Cerebellar cortex (tissue), 1 donor: ENCODE results near the gene PPP1R12C.
A peak's percentile ranks its signal among the peaks of the same experiment; 100 is the strongest.
"Not testable (repeated sequence)": the region's sequence is repeated elsewhere in the genome, so short reads cannot be mapped to it uniquely, and the experiment has no call there.

Experiments
- DNase-seq: peaks from one replicate; pipeline ENCODE4 v3.0.0-alpha.2; 2015; ENCODE audit warnings: low spot score

Gene PPP1R12C

DNA sequence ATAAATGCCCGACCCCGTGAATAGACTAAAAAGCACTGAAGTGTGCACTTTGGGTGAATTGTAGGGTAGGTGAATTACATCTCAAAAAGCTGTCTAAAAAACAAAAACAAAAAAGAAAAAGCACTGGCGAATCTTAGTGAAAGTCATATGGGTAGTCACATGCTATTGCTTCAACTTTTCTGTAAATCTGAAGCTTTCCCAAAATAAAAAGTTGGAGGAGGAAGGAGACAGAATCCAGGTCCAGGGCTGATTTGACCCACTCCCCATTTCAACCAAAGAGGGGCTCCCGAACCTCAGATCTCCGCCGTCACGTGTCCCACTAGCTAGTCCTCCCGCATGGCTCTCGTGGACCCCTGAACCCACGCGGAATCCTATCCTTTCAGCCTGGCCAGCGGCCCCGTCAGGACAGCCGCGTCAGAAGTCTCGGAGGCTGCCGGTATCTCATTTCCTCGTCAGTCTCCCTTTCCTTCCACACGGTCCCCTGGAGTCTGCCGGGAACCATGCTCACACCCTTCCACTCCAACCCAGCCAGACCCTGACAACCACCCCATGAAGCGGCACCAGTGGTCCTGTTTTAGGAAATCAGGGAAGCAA is 6.1 kb downstream of the PPP1R12C start:
- no peak for DNase-seq

DNA sequence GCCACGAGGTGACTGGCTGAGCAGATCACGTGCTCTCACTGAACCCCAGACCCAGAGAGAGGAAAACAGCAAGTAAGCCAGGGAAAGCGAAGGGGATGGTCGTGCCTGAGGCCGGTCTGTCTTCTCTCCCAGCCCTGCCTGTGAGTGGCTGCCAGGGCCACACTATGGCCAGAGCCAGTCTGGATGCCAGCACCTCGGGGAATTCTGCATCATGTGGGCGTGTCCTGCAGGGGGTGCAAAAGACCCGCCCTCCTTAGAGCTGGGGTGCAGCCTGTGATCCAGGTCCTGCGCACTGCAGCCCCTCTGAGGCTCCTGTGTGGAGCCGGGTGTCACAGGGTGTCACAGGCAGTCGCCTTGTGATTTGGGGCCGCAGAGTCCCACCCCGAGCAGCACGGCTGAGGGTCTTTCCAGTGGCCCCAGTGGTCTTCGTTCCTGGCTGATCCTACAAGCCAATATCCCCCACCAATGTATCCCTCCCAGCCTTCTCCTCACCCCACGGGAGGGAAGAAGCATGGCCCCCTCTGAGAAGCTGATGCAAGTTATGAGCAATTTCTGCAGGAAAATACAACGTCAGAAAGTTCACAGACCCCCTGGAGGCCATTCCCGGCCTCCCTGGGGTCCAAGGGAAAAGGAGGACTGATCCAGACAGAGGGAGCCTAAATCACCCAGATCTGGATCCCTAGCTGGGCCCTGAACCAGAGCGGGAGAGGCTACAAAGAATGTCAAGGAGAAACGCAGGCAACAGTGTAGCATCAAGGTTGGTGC is 7.7 kb downstream of the PPP1R12C start:
- DNase-seq = no peak

DNA sequence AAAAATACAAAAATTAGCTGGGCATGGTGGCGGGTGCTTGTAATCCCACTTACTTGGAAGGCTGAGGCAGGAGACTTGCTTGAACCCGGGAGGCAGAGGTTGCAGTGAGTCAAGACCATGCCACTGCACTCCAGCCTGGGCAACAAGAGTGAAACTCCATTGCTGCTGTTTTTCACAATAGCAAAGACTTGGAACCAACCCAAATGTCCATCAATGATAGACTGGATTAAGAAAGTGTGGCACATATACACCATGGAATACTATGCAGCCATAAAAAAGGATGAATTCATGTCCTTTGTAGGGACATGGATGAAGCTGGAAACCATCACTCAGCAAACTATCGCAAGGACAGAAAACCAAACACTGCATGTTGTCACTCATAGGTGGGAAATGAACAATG is 10.2 kb downstream of the PPP1R12C start:
- DNase-seq = not testable (repeated sequence)

DNA sequence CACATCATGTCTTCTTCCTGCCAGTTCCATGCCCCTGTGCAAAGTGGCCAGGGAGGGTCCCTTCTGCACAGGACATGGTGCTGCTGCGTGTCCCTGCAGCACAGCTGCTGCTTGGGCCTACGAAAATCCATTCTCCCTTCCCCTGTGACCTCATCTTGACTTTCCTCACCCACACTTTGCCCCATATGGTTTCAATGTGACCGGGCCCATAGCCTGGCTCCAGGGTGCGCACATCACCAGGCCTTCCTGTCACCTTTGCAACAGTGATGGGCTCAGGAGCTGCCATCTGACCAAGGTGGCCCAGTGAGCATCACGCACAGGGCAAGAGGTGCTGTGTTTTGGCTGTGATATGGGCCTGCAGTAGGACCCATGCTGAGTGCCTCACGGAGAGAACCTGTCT is 10.8 kb downstream of the PPP1R12C start:
- DNase-seq = no peak

DNA sequence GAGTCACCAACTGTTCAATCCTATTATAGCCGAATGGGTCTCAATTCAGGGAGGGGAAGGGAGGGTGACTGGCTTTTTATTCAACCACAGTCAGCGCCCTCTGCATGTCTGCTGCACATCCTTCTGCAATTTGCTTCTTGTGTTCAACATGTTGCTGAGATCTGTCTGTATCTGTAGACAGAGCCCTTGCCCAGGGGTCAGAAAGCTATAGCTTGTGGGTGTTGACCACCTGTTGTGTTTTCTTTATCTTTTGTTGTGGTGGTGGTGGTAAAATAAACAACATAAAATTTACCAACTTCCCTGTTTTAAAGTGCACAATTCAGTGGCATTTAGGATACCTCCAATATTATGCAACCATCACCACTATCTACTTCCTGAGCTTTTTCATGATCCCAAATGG is 12.2 kb downstream of the PPP1R12C start:
- no peak for DNase-seq

DNA sequence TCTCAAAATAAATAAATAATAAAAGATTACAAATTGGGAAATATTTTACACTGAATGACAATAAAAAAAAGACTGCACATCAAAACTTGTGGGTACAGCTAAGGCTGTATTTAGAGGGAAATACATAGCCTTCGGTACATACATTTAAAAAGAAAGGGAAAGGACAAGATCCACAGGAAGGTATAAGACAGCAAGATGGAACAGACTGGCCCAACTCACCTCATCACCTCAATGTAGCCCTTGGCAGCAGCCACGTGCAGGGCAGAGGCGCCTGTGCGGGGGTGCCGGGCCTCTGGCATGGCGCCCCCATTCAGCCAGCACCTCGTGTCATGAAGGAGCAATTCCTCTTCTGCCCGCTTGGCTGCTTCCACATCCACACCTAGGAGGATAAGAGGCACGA is 14.2 kb downstream of the PPP1R12C start:
- no peak for DNase-seq

DNA sequence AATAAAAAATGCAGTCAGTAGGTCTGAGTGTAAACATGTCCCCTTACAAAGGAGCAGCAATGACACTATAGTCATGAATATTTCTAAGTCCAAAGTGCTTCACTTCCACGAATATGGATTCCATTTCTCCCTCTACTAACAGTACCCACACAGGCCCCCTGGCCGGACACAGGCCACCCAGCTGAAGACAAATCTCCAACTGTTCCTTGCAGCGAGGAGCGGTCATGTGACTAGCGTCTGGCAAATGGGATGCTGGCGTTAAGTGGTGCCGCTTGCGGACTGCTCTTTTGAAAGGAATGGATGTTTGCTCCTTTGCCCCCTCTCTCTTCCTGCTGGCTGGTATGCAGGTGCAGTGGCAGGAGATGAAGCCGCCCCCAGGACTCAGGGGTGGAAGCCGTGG is 16.2 kb downstream of the PPP1R12C start:
- DNase-seq = no peak

DNA sequence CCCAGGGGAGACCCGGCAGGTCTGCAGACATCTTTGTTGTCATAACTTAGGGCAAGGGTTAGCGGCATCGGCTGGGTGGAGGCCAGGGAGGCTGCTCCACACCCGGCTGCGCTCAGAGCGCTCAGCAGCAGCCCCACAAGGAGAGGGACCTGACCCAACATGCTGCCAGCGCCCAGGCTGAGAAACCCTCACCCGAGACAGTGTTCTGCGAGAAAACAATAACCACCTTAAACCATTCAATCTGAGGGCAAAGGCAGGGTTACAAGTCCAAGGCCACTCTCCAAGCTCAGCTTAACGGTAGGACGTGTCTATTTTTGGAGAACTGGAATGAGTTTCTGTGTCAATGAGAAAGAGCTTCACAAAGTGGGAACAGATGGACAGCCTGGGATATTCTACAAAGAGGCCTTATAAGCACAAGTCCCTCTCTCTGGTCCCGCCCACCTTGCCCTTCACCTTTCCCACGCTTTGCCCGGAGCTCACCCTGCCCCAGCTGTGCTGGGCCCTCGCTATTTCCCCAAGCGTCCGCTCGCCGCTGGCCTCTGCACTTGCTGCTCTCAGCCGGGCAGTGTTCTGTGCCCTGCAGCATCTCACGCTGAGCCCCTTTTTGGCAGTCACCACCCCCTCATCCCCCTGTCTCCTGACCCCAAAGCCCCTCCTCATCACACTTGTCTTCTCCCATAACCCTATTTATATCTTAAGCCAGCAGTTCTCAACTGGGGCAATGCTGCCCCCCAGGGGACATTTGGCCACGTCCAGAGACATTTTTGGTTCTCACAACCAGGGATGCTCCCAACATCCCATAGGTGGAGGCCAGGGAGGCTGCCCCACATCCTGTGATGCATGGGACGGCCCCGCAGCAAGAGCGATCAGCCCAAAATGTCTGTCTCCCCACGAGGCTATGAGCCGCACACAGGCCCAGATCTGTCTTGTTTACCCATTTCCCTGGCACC is 17.6 kb downstream of the PPP1R12C start:
- DNase-seq = no peak

DNA sequence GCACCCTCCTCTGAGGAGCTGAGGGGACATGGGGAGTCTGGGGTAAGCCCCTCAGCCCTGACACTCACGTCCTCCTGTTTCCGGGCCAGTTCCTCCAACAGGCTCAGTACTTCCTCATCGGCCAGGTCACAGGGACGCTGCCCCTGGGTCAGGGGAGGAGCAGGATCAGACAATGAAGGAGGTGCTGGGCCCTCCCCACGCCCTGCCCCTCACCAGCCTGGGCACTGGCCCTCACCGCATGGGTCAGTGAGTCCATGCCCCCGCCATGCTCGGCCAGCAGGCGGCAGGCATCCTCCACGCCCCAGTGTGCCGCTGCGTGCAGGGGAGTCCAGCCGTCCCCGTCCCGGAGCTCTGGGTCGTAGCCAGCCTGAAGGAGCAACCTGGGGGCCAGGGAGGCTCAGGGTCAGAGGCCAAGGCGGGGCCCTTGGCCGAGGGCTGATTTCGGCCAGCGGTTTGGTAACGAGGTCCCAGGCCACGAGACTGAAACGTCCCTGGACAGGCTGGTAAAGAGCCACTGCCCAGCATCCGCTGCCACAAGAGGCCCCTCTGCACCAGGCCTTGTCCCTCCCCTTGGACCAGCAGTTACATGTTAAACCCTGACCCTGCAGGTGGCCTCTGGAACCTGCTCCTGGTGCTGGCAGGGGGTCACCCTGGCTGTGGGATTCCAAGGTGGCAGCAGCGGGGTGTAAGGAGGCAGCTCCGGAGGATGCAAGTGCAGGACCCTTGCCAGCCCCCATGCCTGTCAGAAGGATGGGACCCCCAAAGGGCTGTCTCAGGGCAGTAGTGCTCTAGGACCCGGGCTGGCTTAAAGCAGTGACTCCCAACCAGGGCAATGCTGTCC is 18.5 kb downstream of the PPP1R12C start:
- DNase-seq = no peak

DNA sequence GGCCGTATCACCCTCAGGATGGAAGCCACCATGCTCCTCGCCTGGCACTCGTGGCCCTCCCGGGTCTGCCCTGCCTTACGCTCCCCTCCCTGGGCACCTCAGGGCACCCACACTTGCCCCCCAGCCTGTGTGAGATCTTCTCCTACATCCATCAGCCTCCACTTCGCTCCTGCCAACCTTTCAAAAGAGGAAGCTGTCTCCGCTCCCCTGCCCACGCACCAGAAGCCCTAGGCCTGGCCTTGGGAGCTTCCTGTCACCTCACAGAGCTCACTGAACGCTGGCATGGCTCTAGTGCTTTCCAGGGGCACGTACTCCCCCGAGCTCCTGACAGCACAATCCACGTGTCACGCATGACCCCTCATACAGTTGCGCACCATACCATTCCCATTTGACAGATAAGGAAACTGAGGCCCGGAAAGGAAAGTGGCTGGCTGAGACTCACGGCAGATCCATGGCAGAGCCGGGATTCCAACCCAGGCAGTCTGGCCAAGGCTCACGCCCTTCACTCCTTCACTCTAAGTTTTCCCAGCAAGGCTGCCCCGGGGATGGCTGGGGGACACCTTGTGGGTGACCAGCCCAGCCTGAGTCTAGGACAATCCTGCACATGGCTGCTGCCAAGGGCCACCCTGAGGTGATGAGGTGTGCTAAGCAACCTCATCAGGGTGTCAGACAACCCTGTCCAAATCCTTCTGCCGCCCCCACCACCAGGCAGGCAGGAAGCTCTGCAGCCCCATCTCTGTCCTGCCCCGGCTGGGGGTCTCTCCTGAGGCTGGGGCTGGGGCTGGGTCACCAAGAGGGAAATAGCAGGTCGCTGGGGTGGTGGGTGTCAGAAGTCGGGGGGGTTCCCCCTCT is 19.3 kb downstream of the PPP1R12C start:
- no peak for DNase-seq

DNA sequence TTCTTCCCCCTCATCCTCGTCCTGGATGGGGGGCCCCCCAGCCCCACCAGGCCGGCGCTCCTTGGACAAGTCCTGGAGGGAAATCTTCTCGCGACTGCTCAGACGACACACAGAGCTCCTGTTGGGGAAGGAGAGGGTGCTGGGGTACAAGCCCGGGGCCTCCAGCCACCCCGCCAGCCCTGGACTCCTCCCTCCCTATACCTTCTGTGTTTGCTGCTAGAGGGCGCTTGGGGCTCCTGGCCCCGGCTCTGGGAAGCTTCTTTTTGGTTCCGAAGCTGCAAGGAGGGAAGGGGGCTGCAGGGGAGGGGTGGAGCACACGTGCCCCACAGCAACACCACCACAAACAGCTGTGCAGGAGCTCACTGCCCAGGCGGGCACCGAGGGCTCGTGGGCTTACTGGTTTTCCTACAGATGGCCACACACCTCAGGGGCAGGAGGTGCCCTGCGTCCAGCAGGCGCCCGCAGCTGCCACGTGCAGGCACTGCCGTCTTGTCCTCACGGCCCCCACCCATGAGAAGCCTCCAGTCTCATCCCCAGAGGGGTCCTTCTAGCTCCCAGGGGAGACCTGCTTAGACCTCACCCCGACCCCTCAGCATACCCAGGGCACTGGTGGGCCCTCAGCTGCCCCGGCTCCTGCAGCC is 21.3 kb downstream of the PPP1R12C start:
- DNase-seq = no peak

DNA sequence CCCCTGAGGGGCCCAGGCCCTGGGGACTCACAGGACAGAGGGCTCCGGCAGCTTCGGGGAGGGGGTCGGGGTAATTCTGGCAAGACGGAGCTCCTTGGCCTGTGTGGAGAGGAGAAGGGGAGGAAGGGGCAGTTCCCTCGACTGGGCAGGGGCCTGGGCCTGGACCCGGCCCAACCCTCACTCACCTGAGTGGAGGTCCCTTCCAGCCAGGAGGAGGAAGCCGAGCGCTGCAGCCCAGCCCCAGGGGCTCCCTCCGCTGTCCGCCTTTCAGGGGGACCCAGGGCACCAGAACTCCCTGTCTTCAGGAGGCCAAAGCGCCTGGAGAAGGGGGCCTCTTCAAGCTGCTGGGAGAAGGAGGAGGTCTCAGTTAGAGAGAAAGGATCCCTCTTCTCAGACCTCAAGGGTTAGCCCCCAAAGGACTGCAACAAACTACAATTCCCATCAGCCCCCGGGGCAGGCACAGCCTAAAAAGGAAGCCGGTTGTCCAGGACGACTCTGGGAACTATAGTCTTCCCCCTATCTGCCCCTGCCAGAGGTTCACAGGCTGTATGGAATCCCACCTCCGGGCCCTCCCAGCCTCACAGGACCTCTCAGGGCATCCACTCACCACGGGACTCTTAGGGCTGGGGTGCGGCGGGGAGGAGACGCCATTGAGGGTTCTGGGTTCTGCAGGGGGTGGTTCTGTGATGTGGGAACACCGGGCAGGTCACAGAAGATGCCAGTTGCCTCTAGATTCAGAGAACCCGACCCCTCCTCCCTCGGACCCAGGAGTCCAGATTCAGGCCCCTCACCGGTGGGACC is 22.0 kb downstream of the PPP1R12C start:
- DNase-seq = peak; percentile 77

DNA sequence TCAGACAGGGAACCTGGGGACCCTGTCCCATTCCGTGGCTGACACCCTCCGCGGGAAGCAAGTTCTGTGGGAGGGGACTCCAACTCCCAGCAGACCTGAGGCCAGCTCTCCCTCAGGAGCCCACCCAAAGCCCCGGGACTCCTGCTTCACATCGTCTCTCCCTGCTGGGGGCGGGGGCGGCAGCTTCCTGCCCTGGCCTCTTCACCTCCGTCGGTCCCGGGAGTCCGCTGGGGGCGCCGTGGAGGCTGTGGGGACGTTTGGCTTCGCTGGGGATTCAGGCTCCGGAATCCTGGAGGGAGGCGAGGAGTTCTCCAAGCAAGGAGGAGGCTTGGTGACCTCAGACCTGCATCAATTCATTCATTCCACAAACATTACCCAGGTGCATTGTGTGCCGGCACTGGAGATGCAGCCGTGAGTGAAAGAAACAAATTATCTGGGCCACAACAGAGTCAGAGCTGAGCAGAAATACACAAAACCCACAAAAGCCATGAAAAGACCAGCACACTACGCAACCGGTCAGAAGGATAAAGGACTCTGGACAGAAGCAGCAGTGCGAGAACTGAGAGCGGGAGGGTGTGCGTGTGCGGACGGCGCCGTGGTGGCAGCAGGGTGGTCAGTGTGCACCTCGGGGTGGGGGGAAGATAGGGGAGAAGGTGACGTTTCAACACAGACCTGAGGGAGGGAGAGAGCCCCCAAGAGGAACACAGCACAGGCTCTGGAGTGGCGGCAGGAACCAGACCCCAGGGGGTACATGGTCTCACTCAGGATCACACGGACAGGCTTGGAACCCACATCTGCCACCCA is 22.8 kb downstream of the PPP1R12C start:
- no peak for DNase-seq

DNA sequence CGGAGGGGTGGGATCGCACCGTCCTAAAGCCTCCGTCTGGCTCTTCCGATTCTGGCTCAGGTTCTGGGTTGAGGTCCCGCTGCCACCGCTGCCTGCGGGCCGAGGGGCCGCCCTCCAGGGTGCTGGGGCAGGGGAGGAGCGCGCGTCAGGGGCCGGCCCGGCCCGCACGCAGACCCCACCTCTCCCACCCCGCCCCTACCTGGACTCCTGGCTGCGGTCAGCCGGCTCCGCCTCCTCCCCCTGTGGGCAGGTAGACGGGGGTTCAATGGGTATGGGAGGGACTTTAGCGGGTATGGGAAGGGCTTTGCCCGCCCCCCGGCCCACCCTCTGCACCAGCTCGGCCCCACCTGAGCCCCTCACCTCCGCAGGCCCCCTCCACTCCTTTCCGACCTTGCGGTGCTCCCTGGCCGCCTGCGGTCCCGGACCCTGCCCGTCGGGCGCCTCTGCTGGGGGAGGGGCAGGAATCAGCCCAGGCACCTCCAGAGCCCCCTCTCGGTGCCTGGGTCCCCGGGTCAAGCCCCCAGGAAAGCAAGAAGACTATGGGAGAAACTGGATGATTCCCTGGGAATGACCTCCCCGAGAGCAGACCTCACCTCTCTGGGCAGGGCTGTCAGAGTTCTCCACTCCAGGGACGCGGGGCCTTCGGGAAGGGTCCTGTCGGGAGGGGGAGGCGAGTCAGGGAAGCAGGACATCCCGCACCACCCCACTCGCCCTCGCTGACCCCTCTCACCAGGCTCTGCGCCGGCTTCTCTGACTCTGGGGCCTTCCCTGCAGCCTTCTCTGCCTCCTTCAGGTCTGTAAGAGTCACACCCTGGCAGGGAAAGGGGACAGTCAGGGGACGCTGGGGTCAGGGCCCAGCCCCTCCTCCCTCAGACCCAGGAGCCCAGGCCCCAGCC is 24.8 kb downstream of the PPP1R12C start:
- no peak for DNase-seq

DNA sequence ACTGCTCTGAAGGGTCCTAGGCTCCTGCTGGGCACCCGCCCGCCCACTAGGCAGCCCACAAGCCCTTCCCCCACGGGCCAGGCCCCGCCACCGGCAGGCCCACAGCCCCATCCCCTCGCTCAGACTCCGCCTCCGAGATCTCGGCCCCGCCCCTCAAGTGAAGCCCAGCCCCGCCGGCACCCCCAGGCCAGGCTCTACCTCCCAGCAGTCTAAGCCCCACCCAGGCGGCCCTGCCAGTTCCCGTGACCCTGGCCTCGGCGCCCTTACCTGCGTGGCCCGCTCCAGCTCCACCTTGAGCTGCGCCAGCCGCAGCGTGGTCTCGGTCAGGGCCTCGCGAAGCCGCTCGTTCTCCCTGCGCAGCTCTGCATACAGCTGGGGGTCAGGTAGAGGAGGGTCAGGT is 25.5 kb downstream of the PPP1R12C start:
- DNase-seq = no peak

DNA sequence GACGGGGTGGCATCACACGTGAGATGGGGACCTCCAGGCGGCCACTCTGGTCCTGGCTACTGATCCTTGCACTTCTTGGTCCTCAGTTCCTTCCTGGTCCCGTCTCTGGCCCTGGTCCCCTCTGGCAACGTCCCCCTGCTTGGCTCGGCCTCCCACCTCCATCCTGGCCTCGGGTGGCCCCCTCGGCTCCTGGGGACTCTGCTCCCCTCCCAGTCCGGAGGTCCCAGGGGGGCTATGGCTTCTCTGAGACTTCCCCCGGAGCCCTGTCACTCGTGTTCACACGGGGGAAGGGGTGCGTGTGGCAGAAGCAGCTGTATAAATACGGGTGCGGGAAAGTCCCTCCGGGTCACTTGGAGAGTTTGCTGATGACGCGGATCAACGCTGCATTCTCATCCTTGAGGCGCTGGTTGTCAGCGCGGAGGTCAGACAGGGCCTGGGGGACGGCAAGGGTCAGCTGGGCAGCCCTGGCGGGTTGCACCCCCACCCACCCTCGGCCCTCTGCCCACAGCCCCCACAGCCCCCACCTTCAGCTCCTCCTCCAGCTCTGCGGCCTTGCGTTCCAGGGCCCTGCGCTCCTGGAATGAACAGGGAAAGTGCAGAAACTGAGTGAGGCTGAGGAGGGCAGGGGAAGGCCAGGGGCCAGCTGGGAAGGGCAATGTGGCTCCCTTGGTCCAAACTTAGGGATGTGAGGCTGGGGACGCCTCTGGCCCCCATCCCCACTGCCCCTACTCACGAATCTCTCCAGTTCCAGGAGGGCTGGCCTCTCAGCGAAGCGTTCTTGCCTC is 26.1 kb downstream of the PPP1R12C start:
- no peak for DNase-seq

DNA sequence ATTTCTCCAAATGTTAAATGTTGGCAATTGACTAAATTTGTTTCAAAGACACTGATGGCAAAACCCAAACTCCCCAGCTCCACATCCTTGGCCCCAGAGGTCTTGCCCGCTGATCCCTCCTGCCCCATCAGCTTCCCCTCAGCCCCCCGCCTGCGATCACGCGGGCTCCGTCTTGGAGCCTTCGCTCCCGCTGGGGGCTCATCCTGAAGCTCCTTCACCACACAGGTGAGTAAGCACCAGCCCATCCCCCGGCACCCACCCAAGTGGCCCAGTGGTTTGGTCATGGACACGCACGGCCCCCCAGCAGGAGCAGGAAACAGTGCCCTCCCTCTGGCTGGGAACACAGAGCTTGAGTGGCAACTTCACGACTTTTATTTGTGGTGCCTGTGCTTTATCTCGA is 26.9 kb downstream of the PPP1R12C start:
- no peak for DNase-seq
